HEK293T (cell line): ENCODE measurements around the gene SQSTM1.

Experiments used
- BHLHE40 ChIP-seq: fragments of 450-650 bp; IDR thresholded peaks from 2 replicates; pipeline ENCODE4 v1.6.1; 2016; ENCODE audit warnings: mild to moderate bottlenecking, moderate library complexity, borderline replicate concordance
- LEF1 ChIP-seq: fragments of 450-650 bp; IDR thresholded peaks from 2 replicates; pipeline ENCODE4 v1.6.1; 2017; ENCODE audit warnings: mild to moderate bottlenecking, borderline replicate concordance

DNA sequence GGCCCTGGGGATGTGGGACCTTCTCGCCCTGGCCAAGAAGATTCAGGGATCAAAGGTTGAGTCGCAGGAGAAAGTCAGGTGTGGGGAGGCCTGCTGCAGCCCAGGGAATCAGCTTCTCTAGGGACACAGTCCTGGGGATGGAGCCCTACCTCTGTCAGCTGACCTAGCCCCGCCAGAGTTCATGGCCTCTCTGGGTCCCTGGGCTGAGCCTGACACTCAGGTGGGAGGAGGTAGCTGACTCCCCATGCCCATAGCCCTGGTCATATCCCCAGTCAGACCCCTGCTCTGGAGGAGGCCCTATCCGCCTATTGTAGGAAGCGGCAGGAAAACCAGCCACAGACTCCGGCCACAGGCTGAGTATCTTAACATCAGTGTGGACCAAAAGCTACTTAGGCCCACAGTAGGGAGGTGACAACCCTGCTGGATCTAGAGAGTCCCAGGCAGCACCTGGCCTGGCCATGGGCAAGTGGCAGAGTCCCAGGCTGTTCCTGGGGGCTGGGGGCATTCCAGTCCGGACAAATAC is 52.9 kb downstream of the SQSTM1 start:
- TF ChIP-seq LEF1 (no peak), BHLHE40 (no peak)
